ENCODE data around the gene ACP7.

ACP7 gene

DNA sequence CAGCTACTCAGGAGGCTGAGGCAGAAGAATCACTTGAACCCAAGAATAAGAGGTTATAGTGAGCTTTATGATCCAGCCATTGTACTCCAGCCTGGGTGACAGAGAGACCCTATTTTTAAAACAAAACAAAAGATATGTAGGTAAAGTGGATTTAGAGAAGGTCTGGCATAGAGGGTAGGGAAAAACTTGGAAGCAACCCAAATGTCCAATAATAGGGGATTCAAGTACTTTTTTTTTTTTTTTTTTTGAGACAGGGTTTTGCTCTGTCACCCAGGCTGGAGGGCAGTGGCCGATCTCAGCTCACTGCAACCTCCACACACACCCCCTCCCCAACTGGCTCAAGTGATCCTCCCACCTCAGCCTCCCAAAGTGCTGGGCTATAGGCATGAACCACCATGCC lies 35.7 kb downstream of the ACP7 start:
- Mint-ChIP-seq H3K27me3 (peaks cover 9% of the 10 kb centered on the region), H3K9me3 (no peaks in the 10 kb centered on the region), H3K27ac (ENCODE audit: low read depth) (no peak overlapping the region), H3K4me3 (no peak overlapping the region), H3K4me1 (peaks cover 7% of the 10 kb centered on the region), H3K36me3 (ENCODE audit: insufficient read depth) (peaks cover 4% of the 10 kb centered on the region)
- DNase-seq (ENCODE audit: low spot score in 2 of 2): no peak
- no peak for ATAC-seq (replicated peaks; ENCODE audit: extremely low read depth, poor library complexity, severe bottlenecking)

DNA sequence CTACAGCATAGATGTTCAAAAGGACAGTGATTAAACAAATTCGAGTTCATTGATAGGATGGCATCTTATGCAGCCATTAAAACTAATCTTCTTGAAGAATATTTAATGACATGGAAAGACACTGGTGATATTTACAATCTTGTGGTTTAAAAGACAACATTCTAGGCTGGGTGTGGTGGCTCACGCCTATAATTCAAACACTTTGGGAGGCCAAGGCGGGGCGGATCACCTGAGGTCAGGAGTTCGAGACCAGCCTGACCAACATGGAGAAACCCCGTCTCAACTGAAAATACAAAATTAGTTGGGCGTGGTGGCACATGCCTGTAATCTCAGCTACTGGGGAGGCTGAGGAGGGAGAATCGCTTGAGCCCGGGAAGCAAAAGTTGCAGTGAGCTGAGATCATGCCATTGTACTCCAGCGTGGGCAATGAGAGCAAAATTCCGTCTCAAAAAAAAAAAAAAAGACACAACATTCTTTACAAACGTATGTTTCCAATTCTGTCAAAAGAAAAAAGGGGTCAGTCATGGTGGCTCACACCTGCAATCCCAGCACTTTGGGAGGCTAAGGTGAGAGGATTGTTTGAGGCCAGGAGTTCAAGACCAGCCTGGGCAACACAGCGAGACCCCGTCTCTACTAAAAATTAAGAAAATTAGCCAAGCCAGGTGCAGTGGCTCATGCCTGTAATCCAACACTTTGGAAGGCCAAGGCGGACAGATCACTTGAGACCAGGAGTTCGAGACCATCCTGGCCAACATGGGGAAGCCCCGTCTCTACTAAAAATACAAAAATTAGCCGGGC lies 39.0 kb downstream of the ACP7 start:
- Mint-ChIP-seq H3K4me1 (peaks cover 33% of the 10 kb centered on the region), H3K9me3 (no peaks in the 10 kb centered on the region), H3K36me3 (ENCODE audit: insufficient read depth) (peaks cover 22% of the 10 kb centered on the region), H3K27me3 (peaks cover 9% of the 10 kb centered on the region), H3K27ac (ENCODE audit: low read depth) (peak overlapping the region; percentile 53), H3K4me3 (no peak overlapping the region)
- ATAC-seq (replicated peaks; ENCODE audit: extremely low read depth, poor library complexity, severe bottlenecking) (no peak), DNase-seq (ENCODE audit: low spot score in 2 of 2) (no peak)

DNA sequence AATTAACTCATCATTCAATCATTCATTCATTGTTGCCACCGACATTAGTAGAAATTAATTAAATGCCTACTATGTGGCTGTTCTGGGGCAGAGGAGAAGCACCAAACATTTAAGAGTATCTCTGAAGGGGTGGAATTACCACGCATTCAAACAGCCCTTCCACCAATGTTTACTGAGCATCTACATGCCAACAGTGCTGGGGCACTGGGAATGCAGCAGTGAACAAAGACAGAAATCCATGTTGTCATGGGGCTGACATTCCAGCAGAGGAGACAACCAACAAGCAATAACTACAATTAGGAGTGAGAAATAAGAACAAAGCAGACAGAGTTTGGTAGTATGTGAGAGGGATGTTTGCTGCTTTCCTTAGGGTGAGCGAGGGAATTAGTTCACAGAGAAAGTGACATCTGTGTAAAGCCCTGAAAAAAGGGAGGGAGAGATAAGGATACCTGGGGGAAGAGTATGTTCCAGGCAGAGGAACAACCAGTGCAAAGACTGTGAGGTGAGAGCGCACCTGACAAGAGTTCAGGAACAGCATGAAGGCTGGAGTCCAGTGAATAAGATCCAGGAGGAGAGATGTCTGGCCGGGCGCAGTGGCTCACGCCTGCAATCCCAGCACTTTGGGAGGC lies 40.1 kb downstream of the ACP7 start:
- Mint-ChIP-seq H3K27ac (ENCODE audit: low read depth) (peak overlapping the region; percentile 53), H3K4me3 (peak overlapping the region; percentile 44), H3K36me3 (ENCODE audit: insufficient read depth) (peaks cover 22% of the 10 kb centered on the region), H3K27me3 (peaks cover 9% of the 10 kb centered on the region), H3K4me1 (peaks cover 43% of the 10 kb centered on the region), H3K9me3 (no peaks in the 10 kb centered on the region)
- DNase-seq (ENCODE audit: low spot score in 2 of 2) (no peak), ATAC-seq (replicated peaks; ENCODE audit: extremely low read depth, poor library complexity, severe bottlenecking) (no peak)

DNA sequence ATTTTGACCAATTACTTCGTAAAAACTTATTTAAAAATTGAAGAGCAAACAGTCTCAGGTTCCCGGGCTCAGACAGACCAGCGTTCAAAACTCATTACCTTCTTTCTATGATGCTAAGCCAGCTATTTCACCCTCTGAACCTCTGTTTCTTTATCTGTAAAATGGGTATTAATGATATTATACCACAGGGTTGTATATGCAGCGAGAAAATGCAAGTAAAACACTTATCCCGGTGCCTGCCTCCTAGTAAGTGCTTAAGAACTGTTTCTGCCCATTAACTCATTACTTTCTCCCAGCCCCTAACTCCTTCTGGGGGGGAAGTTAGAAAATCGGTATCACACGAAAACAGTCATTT lies 41.0 kb downstream of the ACP7 start:
- peak; percentile 6 for ATAC-seq (replicated peaks; ENCODE audit: extremely low read depth, poor library complexity, severe bottlenecking)
- H3K9me3 Mint-ChIP-seq: no peaks in the 10 kb centered on the region

DNA sequence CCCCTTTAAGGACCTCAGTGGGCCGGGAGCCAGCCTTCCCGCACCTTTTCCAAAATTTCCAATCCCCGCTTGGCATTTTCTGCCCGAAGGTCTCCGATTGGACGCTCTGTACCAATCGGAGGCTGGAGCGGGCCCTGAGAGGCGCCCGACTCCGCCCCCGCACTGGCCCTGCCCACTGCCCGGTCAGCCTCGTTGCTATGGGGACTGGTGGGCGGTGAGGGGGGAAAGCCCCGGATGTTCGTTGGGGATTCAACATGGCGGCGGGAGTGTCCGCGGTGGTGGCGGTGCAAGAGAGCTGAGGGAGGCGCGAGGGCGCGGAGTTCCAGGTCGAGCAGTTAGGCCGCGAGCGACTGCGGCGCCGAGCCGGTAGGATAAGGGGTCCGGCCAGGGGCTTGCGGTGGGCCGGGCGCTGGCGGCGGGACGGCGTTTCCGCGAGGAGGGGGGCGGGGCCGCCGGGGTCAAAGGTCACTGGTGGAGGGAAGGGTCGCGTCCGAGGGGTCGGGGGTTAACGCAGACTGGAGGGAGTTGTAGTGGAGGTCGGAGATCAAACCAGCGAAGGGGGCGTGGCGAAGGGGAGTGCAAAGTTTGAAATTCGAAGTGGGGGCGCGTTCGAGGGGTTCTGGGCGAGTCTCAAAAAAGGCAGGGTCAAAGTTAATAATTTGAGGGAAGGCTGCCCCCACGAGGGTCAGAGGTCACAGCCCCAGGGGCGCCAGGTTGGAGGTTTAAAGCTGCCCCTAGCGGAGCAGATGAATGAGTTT lies 41.6 kb downstream of the ACP7 start, which contains the start of gene PAK4:
Gene PAK4 (plus strand): TSS at position 233 of the 758 bp plus-strand sequence. CDS start 43,768 bp downstream, outside the sequence.
- peaks cover 49% of the 10 kb centered on the region for H3K4me1 Mint-ChIP-seq
- H3K36me3 Mint-ChIP-seq (ENCODE audit: insufficient read depth): peaks cover 22% of the 10 kb centered on the region
- peak; percentile 98 for ATAC-seq (replicated peaks; ENCODE audit: extremely low read depth, poor library complexity, severe bottlenecking)
- peak; percentile 92 to 93 for DNase-seq (ENCODE audit: low spot score in 2 of 2)
- H3K27me3 Mint-ChIP-seq: peaks cover 6% of the 10 kb centered on the region
- peak within 1 kb of the TSS; percentile 94 for H3K27ac Mint-ChIP-seq (ENCODE audit: low read depth)
- peak within 1 kb of the TSS; percentile 89 for H3K4me3 Mint-ChIP-seq
- H3K9me3 Mint-ChIP-seq: no peaks in the 10 kb centered on the region

More for the DNA sequence above, 41.0 kb downstream of the ACP7 start:
- Mint-ChIP-seq H3K36me3 (ENCODE audit: insufficient read depth) (peaks cover 22% of the 10 kb centered on the region), H3K4me3 (peak overlapping the region; percentile 89), H3K4me1 (peaks cover 44% of the 10 kb centered on the region), H3K27me3 (peaks cover 9% of the 10 kb centered on the region), H3K27ac (ENCODE audit: low read depth) (peak overlapping the region; percentile 94)
- DNase-seq (ENCODE audit: low spot score in 2 of 2): no peak

DNA sequence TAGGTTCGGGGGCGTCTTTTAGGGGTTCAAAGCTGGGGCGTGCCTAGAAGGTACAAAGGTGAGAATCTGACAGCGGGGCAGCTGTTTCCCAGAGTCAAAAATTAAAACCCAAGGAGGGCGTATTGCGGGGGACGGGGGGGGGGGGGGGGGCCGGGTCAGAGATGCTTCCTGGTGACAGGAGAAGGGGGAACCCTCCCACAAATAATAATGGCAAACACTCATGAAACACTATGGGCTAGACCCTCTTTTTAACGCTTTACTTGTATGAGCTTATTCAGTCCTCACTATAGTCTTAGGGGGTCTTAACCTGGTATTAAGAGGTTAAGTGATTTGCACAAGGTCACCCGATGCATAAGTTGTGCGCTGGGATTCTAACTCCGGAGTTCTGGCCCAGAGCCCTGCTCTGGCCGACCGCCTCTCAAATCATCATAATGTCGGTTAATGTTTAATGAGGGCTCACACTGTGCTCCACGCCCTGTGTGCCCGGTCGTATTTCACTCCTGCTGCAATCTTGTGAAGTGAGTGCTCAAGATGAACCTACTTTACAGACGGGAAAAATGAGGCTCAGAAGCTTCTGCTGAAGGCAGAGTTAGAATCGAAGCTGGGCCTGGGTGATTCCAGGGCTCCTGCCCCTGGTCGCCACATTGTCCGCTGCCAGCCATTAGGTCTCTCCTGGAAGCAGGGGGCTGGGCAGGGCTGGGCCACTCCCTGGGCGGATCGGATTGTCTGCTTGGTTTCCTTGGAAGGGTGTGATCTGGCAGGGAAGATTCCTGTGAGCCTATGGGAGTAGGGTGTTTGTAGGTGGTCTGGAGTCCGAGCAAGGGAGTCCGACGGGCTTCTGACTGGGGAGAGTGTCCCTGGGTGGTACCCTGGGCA lies 42.4 kb downstream of the ACP7 start:
- Mint-ChIP-seq H3K27ac (ENCODE audit: low read depth) (peak overlapping the region; percentile 94), H3K36me3 (ENCODE audit: insufficient read depth) (peaks cover 22% of the 10 kb centered on the region), H3K4me1 (peaks cover 58% of the 10 kb centered on the region), H3K9me3 (no peaks in the 10 kb centered on the region), H3K27me3 (no peaks in the 10 kb centered on the region), H3K4me3 (peak overlapping the region; percentile 89)
- ATAC-seq (replicated peaks; ENCODE audit: extremely low read depth, poor library complexity, severe bottlenecking): no peak
- DNase-seq (ENCODE audit: low spot score in 2 of 2): no peak

DNA sequence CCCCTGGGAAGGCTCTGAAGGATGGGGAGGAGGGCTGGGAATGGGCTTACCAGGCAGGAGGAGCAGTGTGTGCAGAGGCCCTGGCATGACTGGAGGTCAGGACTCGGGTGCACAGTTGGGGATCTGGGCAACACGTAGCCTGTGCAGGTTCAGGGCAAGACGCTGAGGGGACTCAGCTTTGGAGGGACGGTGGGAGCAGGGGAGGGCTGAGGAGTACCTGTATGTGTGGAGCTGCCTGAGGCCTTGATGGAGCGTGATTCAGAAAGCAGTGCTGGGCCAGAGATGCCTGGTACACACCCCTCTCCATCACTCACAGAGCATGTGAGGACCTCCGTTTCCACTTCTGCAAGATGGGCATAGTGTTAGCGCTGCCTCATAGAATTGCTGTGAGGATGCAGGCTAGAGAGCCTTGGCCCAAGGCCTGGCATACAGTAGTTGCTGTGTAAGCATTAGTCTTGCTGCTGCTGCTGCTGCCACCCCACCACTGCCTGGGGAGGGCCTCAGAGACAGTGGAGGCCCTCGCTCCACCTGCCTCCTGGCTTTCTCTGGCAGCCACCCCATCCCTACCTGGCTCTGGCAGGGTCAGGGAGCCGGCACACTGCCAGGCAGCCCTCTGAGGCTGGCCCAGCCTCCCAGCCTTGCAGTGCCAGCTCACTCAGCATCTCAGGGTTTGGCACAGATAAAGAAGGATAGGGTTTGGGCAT lies 43.8 kb downstream of the ACP7 start:
- no peak overlapping the region for H3K27ac Mint-ChIP-seq (ENCODE audit: low read depth)
- H3K9me3 Mint-ChIP-seq: no peaks in the 10 kb centered on the region
- H3K27me3 Mint-ChIP-seq: no peaks in the 10 kb centered on the region
- peaks cover 72% of the 10 kb centered on the region for H3K4me1 Mint-ChIP-seq
- H3K36me3 Mint-ChIP-seq (ENCODE audit: insufficient read depth): peaks cover 22% of the 10 kb centered on the region
- no peak overlapping the region for H3K4me3 Mint-ChIP-seq
- no peak for DNase-seq (ENCODE audit: low spot score in 2 of 2)
- no peak for ATAC-seq (replicated peaks; ENCODE audit: extremely low read depth, poor library complexity, severe bottlenecking)

DNA sequence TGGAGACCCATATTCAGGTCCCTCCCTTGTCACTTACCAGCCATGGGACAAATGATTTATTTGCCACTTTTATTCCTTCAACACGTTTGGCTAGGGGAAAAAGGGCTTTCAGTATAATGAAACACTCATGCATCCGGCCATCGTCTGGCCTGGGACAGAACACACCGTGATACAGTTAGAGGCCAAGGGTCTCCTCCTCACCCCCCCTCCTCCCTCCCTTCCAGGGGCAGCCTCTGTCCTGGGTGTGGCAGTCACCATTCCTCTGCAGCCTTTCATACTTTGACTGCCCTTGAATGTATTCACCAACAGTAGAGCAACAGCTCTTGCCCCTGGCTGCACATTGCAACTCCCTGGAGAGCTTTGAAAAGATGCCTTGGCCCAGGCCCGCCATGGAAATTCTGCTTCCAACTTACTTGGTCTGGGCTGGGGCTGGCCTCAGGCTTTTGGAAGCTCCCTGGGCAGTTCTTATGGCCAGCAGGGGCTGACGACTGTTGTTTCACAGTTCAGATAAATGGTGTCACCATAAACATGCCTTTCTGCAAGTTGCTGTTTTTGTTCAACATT lies 44.4 kb downstream of the ACP7 start:
- no peak for ATAC-seq (replicated peaks; ENCODE audit: extremely low read depth, poor library complexity, severe bottlenecking)
- no peak overlapping the region for H3K27ac Mint-ChIP-seq (ENCODE audit: low read depth)
- no peak for DNase-seq (ENCODE audit: low spot score in 2 of 2)
- no peaks in the 10 kb centered on the region for H3K27me3 Mint-ChIP-seq
- H3K4me1 Mint-ChIP-seq: peaks cover 73% of the 10 kb centered on the region
- no peak overlapping the region for H3K4me3 Mint-ChIP-seq
- H3K9me3 Mint-ChIP-seq: no peaks in the 10 kb centered on the region
- H3K36me3 Mint-ChIP-seq (ENCODE audit: insufficient read depth): peaks cover 22% of the 10 kb centered on the region

DNA sequence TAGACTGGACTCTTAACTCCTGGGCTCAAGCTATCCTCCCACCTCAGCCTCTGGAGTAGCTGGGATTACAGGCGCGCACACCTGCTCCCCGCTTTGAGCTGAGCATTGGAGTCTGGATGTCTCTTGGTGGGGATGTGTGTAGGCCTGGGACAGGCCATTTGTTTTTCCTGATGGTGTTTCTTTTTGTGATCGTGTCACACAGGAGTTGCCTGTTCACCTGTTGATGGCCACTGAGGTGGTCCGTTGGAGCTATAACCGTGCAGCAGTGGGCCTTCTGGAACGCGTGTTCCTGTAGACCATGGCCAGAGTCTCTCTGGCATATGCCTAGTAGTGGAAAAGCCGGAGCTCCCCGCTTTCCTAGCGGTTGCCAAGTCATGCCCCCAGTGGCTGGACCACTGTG lies 44.9 kb downstream of the ACP7 start:
- no peak overlapping the region for H3K27ac Mint-ChIP-seq (ENCODE audit: low read depth)
- no peak for ATAC-seq (replicated peaks; ENCODE audit: extremely low read depth, poor library complexity, severe bottlenecking)
- no peak overlapping the region for H3K4me3 Mint-ChIP-seq
- no peak for DNase-seq (ENCODE audit: low spot score in 2 of 2)
- H3K9me3 Mint-ChIP-seq: no peaks in the 10 kb centered on the region
- no peaks in the 10 kb centered on the region for H3K27me3 Mint-ChIP-seq
- H3K4me1 Mint-ChIP-seq: peaks cover 73% of the 10 kb centered on the region
- peaks cover 20% of the 10 kb centered on the region for H3K36me3 Mint-ChIP-seq (ENCODE audit: insufficient read depth)

DNA sequence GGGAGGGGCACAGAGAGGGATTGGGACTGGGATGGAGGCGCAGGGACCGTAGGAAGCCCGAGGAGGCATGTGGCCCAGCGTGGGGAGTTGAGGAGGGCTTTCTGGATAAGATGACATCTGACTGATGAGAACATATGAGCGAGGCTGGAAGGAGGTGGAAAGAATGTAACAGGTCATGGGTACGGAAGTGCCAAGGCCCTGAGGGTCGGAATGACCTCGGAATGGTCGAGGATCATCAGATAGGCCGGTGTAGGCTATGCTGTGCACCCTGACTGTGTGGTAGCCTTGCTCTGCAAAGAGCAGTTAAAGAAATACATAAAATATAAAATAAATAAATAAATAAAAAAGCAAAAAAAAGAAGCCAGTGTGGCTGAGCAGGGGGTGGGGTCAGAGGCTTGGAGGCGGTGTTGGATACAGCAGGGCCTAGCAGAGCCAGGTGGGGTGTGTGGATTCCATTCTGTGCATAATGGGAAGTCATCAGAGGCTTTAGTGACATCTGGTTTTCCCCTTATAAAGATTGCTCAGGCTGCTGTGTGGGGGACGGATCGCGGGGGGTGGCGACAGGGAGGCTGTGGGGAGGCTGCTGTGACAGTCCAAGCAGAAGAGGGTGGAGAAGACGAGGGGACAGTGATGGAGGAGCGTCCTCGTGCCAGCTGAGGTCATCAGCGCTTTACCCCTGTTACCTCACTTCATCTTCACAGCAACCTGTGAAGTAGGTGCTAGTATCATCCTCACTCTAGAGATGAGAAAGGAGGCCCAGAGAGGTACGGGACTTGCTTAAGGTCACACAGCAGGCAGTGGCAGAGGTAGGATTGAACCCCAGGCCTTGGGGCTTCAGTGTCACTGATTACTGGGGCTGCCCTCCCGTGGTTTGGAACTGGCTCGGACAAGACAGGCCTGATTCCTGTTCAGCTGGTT lies 46.4 kb downstream of the ACP7 start:
- H3K9me3 Mint-ChIP-seq: no peaks in the 10 kb centered on the region
- no peak for DNase-seq (ENCODE audit: low spot score in 2 of 2)
- H3K4me3 Mint-ChIP-seq: no peak overlapping the region
- H3K4me1 Mint-ChIP-seq: peaks cover 66% of the 10 kb centered on the region
- peaks cover 16% of the 10 kb centered on the region for H3K36me3 Mint-ChIP-seq (ENCODE audit: insufficient read depth)
- peak overlapping the region; percentile 73 for H3K27ac Mint-ChIP-seq (ENCODE audit: low read depth)
- ATAC-seq (replicated peaks; ENCODE audit: extremely low read depth, poor library complexity, severe bottlenecking): no peak
- H3K27me3 Mint-ChIP-seq: no peaks in the 10 kb centered on the region
